Hematopoietic multipotent progenitor cell treated with erythropoietin and hydrocortisone succinate and interleukin-3 and kit ligand, for 4 days (in vitro differentiated cells): ENCODE data around the gene RRP8.

Source experiments
- DNase-seq: peaks from one replicate; pipeline ENCODE4 v3.0.0-alpha.2; 2015

RRP8 gene

GRCh38 chr11:6599449-6599848 is 4.0 kb downstream of the RRP8 start:
- no peak for DNase-seq

DNA sequence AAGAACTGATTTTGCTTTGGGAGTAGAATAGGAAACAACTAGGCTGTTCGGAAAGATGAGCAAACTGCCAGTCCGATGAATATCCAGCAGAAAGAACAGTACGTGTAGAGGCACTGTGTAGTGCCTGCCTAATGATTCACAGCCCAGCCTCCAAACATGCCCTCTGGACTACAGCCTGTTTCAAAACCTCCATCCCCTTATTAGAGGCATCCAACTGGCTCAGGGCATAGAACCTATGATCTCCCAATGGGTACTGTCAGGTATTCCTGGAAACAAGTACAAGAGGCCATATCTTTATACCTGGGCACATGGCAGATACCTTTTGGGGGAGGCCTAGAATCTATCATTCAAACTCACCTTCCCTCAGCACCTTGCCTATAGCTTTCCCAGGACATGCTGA is 4.9 kb downstream of the RRP8 start:
- DNase-seq: no peak

DNA sequence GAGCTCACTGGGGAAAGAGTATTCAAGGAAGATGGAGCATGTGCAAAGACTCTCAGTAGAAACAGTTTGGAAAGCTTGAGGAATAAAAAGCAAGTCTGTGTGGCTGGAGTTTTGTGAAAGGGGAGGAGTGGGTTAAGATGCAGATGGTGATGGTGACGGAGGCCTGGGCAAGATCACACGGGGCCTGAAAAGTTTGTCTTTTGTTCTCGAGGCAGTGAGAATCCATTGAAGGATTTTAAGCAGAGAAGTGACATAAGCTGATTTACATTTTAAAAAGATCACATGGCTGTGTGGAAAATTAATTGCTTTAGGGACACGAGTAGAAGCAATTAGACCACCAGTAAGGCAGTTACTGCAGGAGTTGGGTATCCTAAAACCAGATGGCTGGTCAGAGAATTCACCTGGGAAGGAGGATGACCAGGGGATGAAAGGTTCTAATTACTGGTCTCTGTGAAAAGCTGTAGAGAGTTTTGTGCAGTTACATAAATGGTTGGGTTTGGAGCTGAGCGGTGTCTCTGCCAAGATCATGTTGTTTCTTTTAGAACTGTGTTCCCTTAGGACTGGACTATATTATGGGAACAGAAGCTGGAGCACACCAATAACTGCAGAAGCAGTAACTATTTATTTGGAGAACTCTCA is 7.1 kb downstream of the RRP8 start:
- DNase-seq: no peak

DNA sequence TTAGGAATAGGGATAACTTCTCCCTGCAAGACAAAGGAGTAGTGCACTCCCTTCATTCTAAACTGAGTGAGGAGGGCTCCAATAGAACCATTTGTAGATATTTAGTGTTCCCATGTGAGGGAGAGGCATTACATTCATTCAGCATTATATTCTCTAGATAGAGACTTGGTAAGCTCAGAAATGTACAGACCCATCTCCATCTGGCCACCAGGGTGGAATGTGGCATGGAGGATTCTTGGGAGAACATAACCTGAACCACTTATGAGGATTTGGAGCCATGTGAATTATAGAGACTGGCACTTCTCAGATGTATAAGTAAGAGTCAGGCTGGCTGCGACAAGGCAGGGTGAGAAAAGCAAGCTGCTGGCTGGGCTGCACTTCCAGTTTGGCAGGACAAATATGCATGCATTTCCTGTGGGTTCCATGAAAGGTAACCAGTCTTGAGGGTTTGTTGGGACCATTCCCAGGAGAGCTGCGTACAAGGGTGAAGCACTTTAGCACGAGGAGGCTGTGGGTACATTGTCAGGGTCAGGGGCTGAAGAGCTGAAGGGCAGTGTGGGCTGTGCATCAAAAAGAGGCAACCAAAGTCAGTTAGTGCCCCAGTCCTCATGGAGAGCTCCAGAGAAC is 9.2 kb downstream of the RRP8 start:
- no peak for DNase-seq

DNA sequence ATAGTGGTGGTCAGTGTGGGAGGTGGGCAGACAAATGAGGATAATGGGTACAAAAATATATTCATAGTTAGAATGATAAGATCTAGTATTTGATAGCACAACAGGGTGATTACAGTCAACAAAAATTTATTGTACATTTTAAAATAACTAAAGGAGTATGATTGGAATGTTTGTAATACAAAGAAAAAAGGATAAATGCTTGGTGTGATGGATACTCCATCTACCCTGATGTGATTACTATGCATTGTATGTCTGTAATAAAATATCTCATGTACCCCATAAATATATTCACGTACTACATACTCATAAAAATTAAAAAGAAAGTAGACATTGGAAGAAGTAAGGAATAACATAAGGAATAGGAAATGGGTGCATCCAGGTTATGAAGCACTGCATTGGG is 15.4 kb downstream of the RRP8 start:
- DNase-seq: no peak

GRCh38 chr11:6587360-6587953 is 16.0 kb downstream of the RRP8 start:
- DNase-seq: no peak

- DNase-seq: no peak
These were observed 16.7 kb downstream of the RRP8 start for GRCh38 chr11:6586434-6587359.

GRCh38 chr11:6584528-6584927 is 18.9 kb downstream of the RRP8 start:
- DNase-seq: no peak

- DNase-seq: no peak
These were observed 19.8 kb downstream of the RRP8 start for GRCh38 chr11:6583584-6583983.

DNA sequence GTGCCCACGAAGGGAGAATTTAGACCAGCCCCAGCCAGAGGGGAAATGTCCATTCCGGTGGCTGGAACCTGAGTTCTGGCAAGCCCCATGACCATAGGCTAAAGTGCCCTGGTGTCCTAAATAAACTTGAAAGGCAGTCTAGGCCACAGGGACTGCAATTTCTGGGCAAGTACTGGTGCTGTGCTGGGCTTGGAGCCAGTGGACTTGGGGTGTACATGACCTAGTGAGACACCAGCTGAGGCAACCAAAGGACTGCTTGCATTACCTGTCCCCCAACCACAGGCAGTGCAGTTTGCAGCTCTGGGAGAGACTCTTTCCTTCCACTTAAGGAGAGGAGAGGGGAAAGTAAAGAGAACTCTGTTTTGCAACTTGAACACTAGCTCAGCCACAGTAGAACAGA is 23.7 kb downstream of the RRP8 start:
- DNase-seq: no peak

GRCh38 chr11:6578134-6578533 is 25.3 kb downstream of the RRP8 start:
- no peak for DNase-seq

GRCh38 chr11:6576471-6577373 is 26.7 kb downstream of the RRP8 start:
- peak; percentile 59 for DNase-seq

DNA sequence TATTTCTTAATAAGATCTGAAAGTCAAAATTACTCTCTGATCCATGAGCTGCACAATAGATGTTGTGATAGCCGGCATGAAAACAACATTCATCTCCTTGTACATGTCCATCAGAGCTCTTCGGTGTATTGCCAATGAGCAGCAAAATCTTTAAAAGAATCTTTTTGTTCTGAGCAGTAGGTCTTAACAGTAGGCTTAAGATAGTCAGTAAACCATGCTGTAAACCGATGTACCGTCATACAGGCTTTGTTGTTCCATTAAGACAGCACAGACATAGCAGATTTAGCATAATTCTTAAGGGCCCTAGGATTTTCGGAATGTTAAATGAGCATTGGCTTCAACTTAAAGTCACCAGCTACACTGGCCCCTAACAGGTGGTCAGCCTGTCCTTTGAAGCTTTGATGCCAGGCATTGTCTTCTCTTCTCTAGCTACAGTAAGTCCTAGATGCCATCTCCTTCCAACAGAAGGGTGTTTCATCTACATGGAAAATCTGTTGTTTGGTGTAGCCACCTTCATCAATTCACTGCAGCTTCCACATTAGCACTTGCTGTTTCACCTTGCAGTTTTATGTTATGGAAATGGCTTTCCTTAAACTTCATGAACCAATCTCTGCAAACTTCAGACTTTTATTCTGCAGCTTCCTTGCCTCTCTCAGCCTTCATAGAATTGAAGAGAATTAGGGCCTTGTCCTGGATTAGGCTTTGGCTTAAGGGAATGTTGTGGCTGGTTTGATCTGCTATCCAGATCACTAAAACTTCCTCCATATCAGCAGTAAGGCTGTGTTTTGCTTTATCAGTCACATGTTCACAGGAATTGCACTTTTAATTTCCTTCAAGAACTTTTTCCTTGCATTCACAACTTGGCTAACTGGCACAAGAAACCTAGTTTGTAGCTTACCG is 28.4 kb downstream of the RRP8 start:
- no peak for DNase-seq

DNA sequence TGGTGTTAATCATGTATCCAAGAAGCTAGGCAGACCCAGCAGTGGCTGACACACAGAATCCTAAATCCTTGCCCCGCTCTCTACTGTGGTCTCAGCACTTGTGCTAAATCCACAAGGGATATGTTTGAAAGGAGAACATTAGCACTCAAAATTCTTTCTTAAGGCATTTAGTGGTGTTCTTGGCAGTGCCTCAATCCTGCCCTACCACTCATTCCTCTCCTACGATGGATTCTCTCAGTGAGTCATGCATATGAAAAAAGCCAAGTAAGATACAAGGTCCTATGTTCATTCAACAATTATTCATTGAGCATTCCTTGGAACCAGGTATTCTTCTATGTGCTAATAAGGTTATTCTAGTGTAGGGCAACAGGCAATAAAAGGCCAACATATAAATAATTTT is 31.2 kb downstream of the RRP8 start:
- no peak for DNase-seq

- DNase-seq: no peak
These were observed 31.9 kb downstream of the RRP8 start for GRCh38 chr11:6571434-6572008.

DNA sequence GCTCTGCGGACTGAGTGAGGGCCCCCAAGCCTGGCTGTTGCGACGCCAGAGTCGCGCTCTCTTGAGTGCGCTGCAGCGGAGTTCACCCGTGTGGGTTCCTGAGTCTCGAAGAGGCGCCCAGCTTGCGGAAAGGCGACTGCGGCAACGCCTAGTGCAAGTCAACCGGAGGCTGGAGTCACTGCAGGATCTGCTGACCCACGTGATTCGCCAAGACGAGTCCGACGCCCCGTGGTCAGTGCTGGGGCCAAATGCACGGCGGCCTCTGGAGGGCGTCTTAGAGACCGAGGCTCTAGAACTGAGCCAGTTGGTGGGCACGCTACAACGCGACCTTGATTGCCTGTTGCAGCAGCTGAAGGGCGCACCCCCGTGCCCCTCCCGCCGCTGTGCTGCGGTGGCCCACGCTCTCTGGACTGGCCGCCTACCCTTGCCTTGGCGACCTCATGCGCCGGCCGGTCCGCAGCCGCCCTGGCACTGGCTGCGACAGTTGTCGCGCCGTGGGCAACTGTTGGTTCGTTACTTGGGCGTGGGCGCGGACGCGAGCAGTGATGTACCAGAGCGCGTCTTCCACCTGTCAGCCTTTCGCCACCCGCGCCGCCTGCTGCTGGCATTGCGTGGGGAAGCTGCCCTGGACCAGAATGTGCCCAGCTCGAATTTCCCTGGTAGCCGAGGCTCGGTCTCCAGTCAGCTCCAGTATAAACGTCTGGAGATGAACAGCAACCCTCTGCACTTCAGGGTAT is 32.6 kb downstream of the RRP8 start:
- no peak for DNase-seq

DNA sequence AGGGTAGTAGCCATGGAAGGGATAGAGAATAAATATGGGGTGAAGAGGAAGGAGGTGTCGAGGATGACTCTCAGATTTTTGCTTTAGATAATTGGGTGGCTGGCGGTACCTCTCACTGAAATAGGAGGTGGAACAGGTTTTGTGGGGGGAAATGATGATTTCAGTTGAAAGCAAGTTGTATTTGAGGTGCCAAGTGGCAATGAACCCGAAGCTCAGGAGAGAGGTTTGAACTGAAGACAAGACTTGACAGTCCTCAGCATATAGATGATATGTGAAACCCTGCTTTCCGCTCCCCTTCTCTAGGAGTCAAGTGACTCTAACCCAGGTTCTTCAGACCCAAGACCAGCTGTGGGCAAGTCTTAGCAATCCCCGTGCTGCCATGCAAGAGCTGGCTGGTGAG is 33.7 kb downstream of the RRP8 start:
- DNase-seq: no peak

DNA sequence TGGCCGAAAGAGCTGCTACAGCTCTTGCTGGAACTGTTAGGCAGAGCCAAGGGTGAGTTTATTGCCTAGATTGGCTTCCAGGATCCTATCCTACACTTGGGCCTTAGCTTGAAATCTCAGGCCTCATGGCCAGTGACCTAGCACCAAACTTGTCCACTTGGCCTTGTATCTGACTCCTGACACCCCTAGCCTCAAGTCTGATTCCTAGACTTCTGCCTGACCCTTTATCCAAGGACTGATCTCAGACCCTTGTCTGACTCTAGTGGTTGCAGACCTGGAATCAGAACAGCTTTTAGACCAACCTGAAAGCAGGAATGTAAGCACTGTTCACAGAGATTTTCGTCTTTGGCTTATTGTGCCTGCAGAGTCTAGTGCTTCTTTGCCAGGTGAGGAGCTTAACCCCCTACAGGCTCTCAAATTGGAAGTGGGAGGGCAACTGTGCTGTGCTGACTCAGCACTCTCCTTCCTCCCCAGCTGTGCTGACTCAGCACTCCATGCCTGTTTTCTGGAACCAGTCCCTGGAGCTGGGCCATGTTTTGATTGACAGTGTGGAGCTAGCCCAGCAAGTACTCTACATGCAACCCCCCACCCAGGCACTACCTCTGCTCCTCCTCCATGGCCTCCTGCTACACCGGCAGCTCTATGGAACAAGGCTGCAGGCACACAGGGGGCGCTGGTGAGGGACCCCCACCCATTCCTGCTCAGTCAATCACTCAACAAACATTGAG is 35.1 kb downstream of the RRP8 start:
- DNase-seq: peak; percentile 71

GRCh38 chr11:6567371-6567745 is 36.1 kb downstream of the RRP8 start:
- DNase-seq: no peak
